ENCODE data around the gene TECTA. TPM values are rescaled to one million over a fixed set of nuclear protein-coding genes. Genes with fewer than 3 reads are reported as not detected.

Gene TECTA
- total RNA-seq, 2 experiments from 2014 or later, result 0.22 to 0.42 TPM

DNA sequence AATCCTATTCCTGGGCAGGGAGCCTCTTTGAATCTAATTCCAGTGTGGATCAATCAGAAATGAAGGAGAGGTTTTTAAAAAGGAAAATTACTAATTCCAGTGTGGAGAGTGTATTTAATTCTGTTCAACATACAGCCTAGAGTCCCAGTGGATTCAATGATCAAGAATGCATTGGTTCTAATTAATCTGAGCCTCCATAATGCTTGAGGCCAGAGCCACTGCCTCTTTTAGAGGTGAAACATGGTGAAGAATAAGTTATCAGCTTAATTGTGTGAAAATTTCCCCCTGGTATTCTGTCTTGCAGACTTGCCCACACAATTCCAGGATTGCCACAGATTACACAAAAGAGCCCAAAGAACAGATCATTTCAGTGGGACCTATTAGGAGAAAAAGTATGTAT lies 87.7 kb downstream of the TECTA start:
- H3K9me3 ChIP-seq (ENCODE audit: control insufficient read depth in 1 of 2, insufficient read depth in 1 of 2, low read length in 2 of 2), result no peaks in the 10 kb centered on the region
- Mint-ChIP-seq H3K27me3 (peaks cover 54% of the 10 kb centered on the region), H3K4me3 (no peak overlapping the region), H3K27ac (no peak overlapping the region), H3K36me3 (ENCODE audit: low read depth) (no peaks in the 10 kb centered on the region), H3K9me3 (peaks cover 2% of the 10 kb centered on the region), H3K4me1 (ENCODE audit: low read depth) (no peaks in the 10 kb centered on the region)
- no peak for DNase-seq
- no peaks in the 10 kb centered on the region for H3K4me1 ChIP-seq (ENCODE audit: insufficient read depth, low read length)
- intact Hi-C loops (cut with DNase I, micrococcal nuclease), result no loop called here
- peaks cover 5 to 7% of the 10 kb centered on the region in 2 experiments for H3K27me3 ChIP-seq (ENCODE audit: control insufficient read depth in 1 of 2, insufficient read depth in 2 of 2, low read length in 2 of 2)
- TF ChIP-seq CTCF (IDR thresholded peaks at IDR 0.05), result no peak
- CTCF ChIA-PET, result no interaction called here
- POLR2A ChIA-PET, result no interaction called here
- H3K4me3 ChIP-seq (ENCODE audit: low read length), result no peak overlapping the region
- no peak for ATAC-seq (ENCODE audit: poor library complexity)
- H3K27ac ChIP-seq (ENCODE audit: low read depth in 1 of 2, low read length in 2 of 2), result no peak overlapping the region
- no peaks in the 10 kb centered on the region for H3K36me3 ChIP-seq (ENCODE audit: insufficient read depth, low read length)

DNA sequence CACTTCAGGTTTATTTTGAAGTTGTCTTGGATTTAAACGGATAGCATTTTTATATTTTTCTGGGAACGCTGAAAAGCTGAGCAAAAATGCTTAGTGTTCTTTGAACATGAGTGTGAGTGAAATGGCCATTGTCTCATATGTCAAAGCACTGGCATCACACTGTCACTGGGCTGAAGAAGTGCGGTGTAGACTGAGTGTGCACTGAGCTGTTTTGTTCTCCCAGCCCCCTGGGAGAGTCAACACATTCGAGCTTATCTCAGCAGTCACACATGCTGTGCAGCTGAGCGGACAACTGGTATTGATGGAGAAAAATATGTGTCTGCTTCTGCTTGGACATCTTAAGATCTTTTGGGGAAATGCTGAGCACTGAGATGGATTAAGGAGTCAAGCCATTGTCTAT lies 90.8 kb downstream of the TECTA start:
- ChIA-PET CTCF (no interaction called here), POLR2A (no interaction called here)
- no peak overlapping the region for H3K4me3 Mint-ChIP-seq
- H3K27me3 Mint-ChIP-seq, result peaks cover 72% of the 10 kb centered on the region
- H3K9me3 Mint-ChIP-seq, result no peaks in the 10 kb centered on the region
- H3K36me3 Mint-ChIP-seq (ENCODE audit: low read depth), result no peaks in the 10 kb centered on the region
- no peaks in the 10 kb centered on the region for H3K4me1 Mint-ChIP-seq (ENCODE audit: low read depth)
- H3K4me3 ChIP-seq (ENCODE audit: low read length), result no peak overlapping the region
- DNase-seq (no peak), ATAC-seq (ENCODE audit: poor library complexity) (no peak)
- peaks cover 2 to 18% of the 10 kb centered on the region in 2 experiments for H3K27me3 ChIP-seq (ENCODE audit: control insufficient read depth in 1 of 2, insufficient read depth in 2 of 2, low read length in 2 of 2)
- intact Hi-C loops (cut with DNase I, micrococcal nuclease), result loop anchor here (2.0 to 10.0 kb wide), 2 partner anchors 257 to 859 kb away; no protein-coding TSS in a partner anchor
- no peaks in the 10 kb centered on the region for H3K36me3 ChIP-seq (ENCODE audit: insufficient read depth, low read length)
- TF ChIP-seq CTCF (IDR thresholded peaks at IDR 0.05), result no peak
- H3K27ac ChIP-seq (ENCODE audit: low read depth in 1 of 2, low read length in 2 of 2), result no peak overlapping the region
- no peak overlapping the region for H3K27ac Mint-ChIP-seq
- H3K4me1 ChIP-seq (ENCODE audit: insufficient read depth, low read length), result no peaks in the 10 kb centered on the region
- H3K9me3 ChIP-seq (ENCODE audit: control insufficient read depth in 1 of 2, insufficient read depth in 1 of 2, low read length in 2 of 2), result no peaks in the 10 kb centered on the region

GRCh38 chr11:121194731-121195596 lies 93.9 kb downstream of the TECTA start:
- Mint-ChIP-seq H3K9me3 (no peaks in the 10 kb centered on the region), H3K4me1 (ENCODE audit: low read depth) (no peaks in the 10 kb centered on the region), H3K4me3 (no peak overlapping the region), H3K27ac (no peak overlapping the region), H3K36me3 (ENCODE audit: low read depth) (no peaks in the 10 kb centered on the region), H3K27me3 (peaks cover 45% of the 10 kb centered on the region)
- H3K27me3 ChIP-seq (ENCODE audit: control insufficient read depth in 1 of 2, insufficient read depth in 2 of 2, low read length in 2 of 2), result peaks cover 2 to 12% of the 10 kb centered on the region in 2 experiments
- H3K9me3 ChIP-seq (ENCODE audit: control insufficient read depth in 1 of 2, insufficient read depth in 1 of 2, low read length in 2 of 2), result no peaks in the 10 kb centered on the region
- intact Hi-C loops (cut with DNase I, micrococcal nuclease), result loop anchor here (2.0 to 10.0 kb wide), 3 partner anchors 260 to 684 kb away; partner anchors contain the start of gene GRIK4 (in 1 of the 2)
- H3K4me3 ChIP-seq (ENCODE audit: low read length), result no peak overlapping the region
- H3K27ac ChIP-seq (ENCODE audit: low read depth in 1 of 2, low read length in 2 of 2), result no peak overlapping the region
- POLR2A ChIA-PET, result no interaction called here
- TF ChIP-seq CTCF (IDR thresholded peaks at IDR 0.05), result peak; percentile 98
- peak; percentile 51 for ATAC-seq (ENCODE audit: poor library complexity)
- H3K36me3 ChIP-seq (ENCODE audit: insufficient read depth, low read length), result no peaks in the 10 kb centered on the region
- CTCF ChIA-PET, result interaction anchor here (0.6 to 1.9 kb wide), 9 partner anchors 7 to 860 kb away, joined by 3 to 6 read pairs (median 4); no protein-coding TSS in a partner anchor
- H3K4me1 ChIP-seq (ENCODE audit: insufficient read depth, low read length), result no peaks in the 10 kb centered on the region
- peak in 13 of 14 experiments; percentile 5 to 81 (median 41) for DNase-seq

Data from CD4-positive, alpha-beta T cell (primary cell).